Measurements from ENCODE around the gene CELA3A.
"Not testable (repeated sequence)": the region's sequence is repeated elsewhere in the genome, so short reads cannot be mapped to it uniquely, and the experiment has no call there.

- not testable (repeated sequence) for TF ChIP-seq KDM5A (IDR thresholded peaks at IDR 0.05; ENCODE audit: low read length); POLR2A (IDR thresholded peaks at IDR 0.05; ENCODE audit: control extremely low read depth in 1 of 2, low read depth in 2 of 2, low read length in 2 of 2); CTCF (IDR thresholded peaks at IDR 0.05; ENCODE audit: control extremely low read depth in 1 of 3, insufficient read depth in 1 of 3, low read depth in 1 of 3, low read length in 3 of 3); TCF12 (IDR thresholded peaks at IDR 0.05; ENCODE audit: low read depth, low read length); E2F6 (IDR thresholded peaks at IDR 0.05); ATF2 (IDR thresholded peaks at IDR 0.05; ENCODE audit: low read length); SRF (IDR thresholded peaks at IDR 0.05; ENCODE audit: low read depth, low read length); ASH2L (IDR thresholded peaks at IDR 0.05; ENCODE audit: low read length); TEAD4 (IDR thresholded peaks at IDR 0.05; ENCODE audit: low read depth, low read length); POLR2AphosphoS5 (IDR thresholded peaks at IDR 0.05; ENCODE audit: low read depth, low read length); TAF1 (IDR thresholded peaks at IDR 0.05; ENCODE audit: low read depth, low read length); GTF2F1 (IDR thresholded peaks at IDR 0.05; ENCODE audit: borderline replicate concordance, low read depth, low read length)
Observed at GRCh38 chr1:21978209-21978608, 23.2 kb upstream of the CELA3A start.
